Measurements from ENCODE around the gene GJA1. TPM values are rescaled to one million over a fixed set of nuclear protein-coding genes. Genes with fewer than 3 reads are reported as not detected.

Gene GJA1
- total RNA-seq, 1 experiment from 2014 or later = 120 TPM

DNA sequence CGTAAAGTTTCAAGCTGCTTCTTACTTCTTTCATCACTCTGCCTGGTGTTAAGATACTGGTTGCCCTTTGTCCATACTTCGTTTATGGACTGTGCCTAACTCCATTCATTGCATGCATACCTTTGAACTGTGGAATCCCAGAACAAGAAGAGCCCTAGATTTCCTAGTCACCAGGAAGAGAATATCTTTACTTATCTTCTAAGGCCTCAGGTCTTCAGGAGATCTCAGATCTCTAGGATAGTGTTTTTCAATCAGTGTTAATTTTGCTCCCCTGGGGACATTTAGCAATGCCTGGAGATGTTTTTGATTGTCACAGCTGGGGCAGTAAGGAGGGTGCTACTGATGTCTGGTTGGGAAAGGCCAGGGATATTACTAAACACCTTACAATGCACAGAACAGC lies 35.5 kb upstream of the GJA1 start:
- no peak for DNase-seq (ENCODE audit: low spot score)
- TF ChIP-seq, protein P1, sequence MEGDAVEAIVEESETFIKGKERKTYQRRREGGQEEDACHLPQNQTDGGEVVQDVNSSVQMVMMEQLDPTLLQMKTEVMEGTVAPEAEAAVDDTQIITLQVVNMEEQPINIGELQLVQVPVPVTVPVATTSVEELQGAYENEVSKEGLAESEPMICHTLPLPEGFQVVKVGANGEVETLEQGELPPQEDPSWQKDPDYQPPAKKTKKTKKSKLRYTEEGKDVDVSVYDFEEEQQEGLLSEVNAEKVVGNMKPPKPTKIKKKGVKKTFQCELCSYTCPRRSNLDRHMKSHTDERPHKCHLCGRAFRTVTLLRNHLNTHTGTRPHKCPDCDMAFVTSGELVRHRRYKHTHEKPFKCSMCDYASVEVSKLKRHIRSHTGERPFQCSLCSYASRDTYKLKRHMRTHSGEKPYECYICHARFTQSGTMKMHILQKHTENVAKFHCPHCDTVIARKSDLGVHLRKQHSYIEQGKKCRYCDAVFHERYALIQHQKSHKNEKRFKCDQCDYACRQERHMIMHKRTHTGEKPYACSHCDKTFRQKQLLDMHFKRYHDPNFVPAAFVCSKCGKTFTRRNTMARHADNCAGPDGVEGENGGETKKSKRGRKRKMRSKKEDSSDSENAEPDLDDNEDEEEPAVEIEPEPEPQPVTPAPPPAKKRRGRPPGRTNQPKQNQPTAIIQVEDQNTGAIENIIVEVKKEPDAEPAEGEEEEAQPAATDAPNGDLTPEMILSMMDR (conservative IDR thresholded peaks at IDR 0.05; ENCODE audit: low read depth, low read length) = no peak
- TF ChIP-seq EZH2 (IDR thresholded peaks at IDR 0.05; ENCODE audit: borderline replicate concordance, low read depth, low read length, poor library complexity, severe bottlenecking) = no peak
- H3K9me3 ChIP-seq (ENCODE audit: low read depth, low read length, poor library complexity, severe bottlenecking) = no peaks in the 10 kb centered on the region
- BruUV-seq (replicated peaks) = no TSS peak
- H3K27ac ChIP-seq (ENCODE audit: low read depth, low read length, poor library complexity, severe bottlenecking) = no peak overlapping the region
- intact Hi-C loops (cut with micrococcal nuclease; ENCODE audit: unreplicated experiment) = loop anchor here (5.0 kb wide), 1 partner anchor 343 kb away; no protein-coding TSS in a partner anchor
- no peaks in the 10 kb centered on the region for H3K27me3 ChIP-seq (replicated peaks; ENCODE audit: insufficient read depth, low read depth, low read length, poor library complexity)
- no peak overlapping the region for H3K4me3 ChIP-seq (ENCODE audit: low read depth, low read length, poor library complexity, severe bottlenecking)
- ChIA-PET CTCF (no interaction called here), POLR2A (ENCODE audit: low non-redundant PET) (no interaction called here)
- H3K4me1 ChIP-seq (ENCODE audit: insufficient read depth, low read length, poor library complexity, severe bottlenecking) = no peaks in the 10 kb centered on the region
- H3K36me3 ChIP-seq (ENCODE audit: insufficient read depth, low read length, poor library complexity, severe bottlenecking) = no peaks in the 10 kb centered on the region

GRCh38 chr6:121403964-121404363 lies 31.5 kb upstream of the GJA1 start:
- Histone ChIP-seq H3K27me3 (replicated peaks; ENCODE audit: insufficient read depth, low read depth, low read length, poor library complexity) (no peaks in the 10 kb centered on the region), H3K27ac (ENCODE audit: low read depth, low read length, poor library complexity, severe bottlenecking) (no peak overlapping the region), H3K36me3 (ENCODE audit: insufficient read depth, low read length, poor library complexity, severe bottlenecking) (no peaks in the 10 kb centered on the region), H3K4me1 (ENCODE audit: insufficient read depth, low read length, poor library complexity, severe bottlenecking) (no peaks in the 10 kb centered on the region), H3K9me3 (ENCODE audit: low read depth, low read length, poor library complexity, severe bottlenecking) (no peaks in the 10 kb centered on the region), H3K4me3 (ENCODE audit: low read depth, low read length, poor library complexity, severe bottlenecking) (no peak overlapping the region)
- TF ChIP-seq, protein P1 (conservative IDR thresholded peaks at IDR 0.05; ENCODE audit: low read depth, low read length) = no peak
- no peak for TF ChIP-seq EZH2 (IDR thresholded peaks at IDR 0.05; ENCODE audit: borderline replicate concordance, low read depth, low read length, poor library complexity, severe bottlenecking)
- intact Hi-C loops (cut with micrococcal nuclease; ENCODE audit: unreplicated experiment) = loop anchor here (5.0 kb wide), 1 partner anchor 347 kb away; no protein-coding TSS in a partner anchor
- no TSS peak for BruUV-seq (replicated peaks)
- DNase-seq (ENCODE audit: low spot score) = no peak
- ChIA-PET POLR2A (ENCODE audit: low non-redundant PET) (no interaction called here), CTCF (no interaction called here)

DNA sequence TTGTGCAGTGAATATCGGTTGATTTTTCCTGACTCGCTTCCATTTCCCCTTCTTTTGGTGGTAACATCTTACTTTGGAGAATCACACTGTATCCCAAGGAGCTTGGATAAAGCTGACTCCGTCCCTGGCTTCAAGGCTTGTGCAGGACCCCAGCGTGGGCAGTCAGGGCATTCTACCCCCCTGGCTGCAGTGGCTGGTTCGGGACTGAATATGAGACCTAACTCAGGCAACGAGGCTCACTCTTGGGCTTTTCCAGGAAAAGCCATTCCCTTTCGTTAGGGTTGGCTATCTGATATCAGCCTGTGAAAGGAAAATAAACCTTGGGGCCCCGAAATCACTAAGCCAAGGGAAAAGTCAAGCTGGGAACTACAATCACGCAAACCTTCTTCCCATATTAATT lies 30.1 kb upstream of the GJA1 start:
- intact Hi-C loops (cut with micrococcal nuclease; ENCODE audit: unreplicated experiment) = no loop called here
- ChIA-PET CTCF (no interaction called here), POLR2A (ENCODE audit: low non-redundant PET) (no interaction called here)
- no peak for DNase-seq (ENCODE audit: low spot score)
- Histone ChIP-seq H3K27ac (ENCODE audit: low read depth, low read length, poor library complexity, severe bottlenecking) (no peak overlapping the region), H3K27me3 (replicated peaks; ENCODE audit: insufficient read depth, low read depth, low read length, poor library complexity) (no peaks in the 10 kb centered on the region), H3K4me1 (ENCODE audit: insufficient read depth, low read length, poor library complexity, severe bottlenecking) (no peaks in the 10 kb centered on the region), H3K4me3 (ENCODE audit: low read depth, low read length, poor library complexity, severe bottlenecking) (no peak overlapping the region), H3K9me3 (ENCODE audit: low read depth, low read length, poor library complexity, severe bottlenecking) (no peaks in the 10 kb centered on the region), H3K36me3 (ENCODE audit: insufficient read depth, low read length, poor library complexity, severe bottlenecking) (no peaks in the 10 kb centered on the region)
- TF ChIP-seq EZH2 (IDR thresholded peaks at IDR 0.05; ENCODE audit: borderline replicate concordance, low read depth, low read length, poor library complexity, severe bottlenecking) = no peak
- TF ChIP-seq, protein P1 (conservative IDR thresholded peaks at IDR 0.05; ENCODE audit: low read depth, low read length) = no peak
- BruUV-seq (replicated peaks) = no TSS peak
